Measurements from ENCODE around the gene MED15.

The MED15 gene, protein sequence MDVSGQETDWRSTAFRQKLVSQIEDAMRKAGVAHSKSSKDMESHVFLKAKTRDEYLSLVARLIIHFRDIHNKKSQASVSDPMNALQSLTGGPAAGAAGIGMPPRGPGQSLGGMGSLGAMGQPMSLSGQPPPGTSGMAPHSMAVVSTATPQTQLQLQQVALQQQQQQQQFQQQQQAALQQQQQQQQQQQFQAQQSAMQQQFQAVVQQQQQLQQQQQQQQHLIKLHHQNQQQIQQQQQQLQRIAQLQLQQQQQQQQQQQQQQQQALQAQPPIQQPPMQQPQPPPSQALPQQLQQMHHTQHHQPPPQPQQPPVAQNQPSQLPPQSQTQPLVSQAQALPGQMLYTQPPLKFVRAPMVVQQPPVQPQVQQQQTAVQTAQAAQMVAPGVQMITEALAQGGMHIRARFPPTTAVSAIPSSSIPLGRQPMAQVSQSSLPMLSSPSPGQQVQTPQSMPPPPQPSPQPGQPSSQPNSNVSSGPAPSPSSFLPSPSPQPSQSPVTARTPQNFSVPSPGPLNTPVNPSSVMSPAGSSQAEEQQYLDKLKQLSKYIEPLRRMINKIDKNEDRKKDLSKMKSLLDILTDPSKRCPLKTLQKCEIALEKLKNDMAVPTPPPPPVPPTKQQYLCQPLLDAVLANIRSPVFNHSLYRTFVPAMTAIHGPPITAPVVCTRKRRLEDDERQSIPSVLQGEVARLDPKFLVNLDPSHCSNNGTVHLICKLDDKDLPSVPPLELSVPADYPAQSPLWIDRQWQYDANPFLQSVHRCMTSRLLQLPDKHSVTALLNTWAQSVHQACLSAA

GRCh38 chr22:20507253-20508066 is at the start of gene MED15:
Gene MED15 (plus strand): TSS chr22:20507610. CDS start chr22:20507679, 69 bp downstream.
- no peaks in the 10 kb centered on the region for H3K9me3 ChIP-seq (ENCODE audit: control insufficient read depth in 1 of 2, low read length in 2 of 2)
- H3K4me1 ChIP-seq (ENCODE audit: control insufficient read depth in 1 of 2, insufficient read depth in 2 of 2, low read length in 2 of 2) = peaks cover 18 to 23% of the 10 kb centered on the region in 2 donors
- H3K27me3 ChIP-seq (ENCODE audit: low read depth, low read length) = no peaks in the 10 kb centered on the region
- H3K4me3 ChIP-seq (ENCODE audit: low read depth in 1 of 2, low read length in 2 of 2) = peak within 1 kb of the TSS; percentile 87 to 97
- H3K36me3 ChIP-seq (ENCODE audit: control insufficient read depth in 1 of 2, insufficient read depth in 2 of 2, low read length in 2 of 2) = peaks cover 3 to 15% of the 10 kb centered on the region in 2 donors
- peak within 1 kb of the TSS; percentile 97 for H3K27ac ChIP-seq (ENCODE audit: low read length)

- peaks cover 8 to 33% of the 10 kb centered on the region in 2 donors for H3K36me3 ChIP-seq (ENCODE audit: control insufficient read depth in 1 of 2, insufficient read depth in 2 of 2, low read length in 2 of 2)
Measured at GRCh38 chr22:20458530-20459151, 48.8 kb upstream of the MED15 start.

DNA sequence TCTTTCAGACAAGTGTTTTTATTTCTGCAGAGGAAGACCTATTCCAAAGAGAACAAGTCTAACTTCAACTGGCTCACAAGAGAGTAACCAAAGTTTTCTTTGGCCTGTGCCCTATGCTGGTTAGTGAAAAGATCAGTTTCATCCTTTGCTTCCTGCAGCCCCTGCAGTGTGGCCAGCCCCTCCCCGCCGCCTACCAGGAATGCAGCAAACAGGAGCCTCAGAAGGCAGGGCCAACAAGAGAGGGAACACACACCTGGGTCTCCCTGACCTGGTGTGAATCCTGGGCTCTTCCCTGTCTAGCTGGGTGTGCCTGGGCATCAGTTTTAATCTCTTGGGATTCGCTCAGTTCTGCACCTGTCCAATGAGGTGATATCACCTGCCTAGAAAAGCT is 48.3 kb upstream of the MED15 start:
- H3K27ac ChIP-seq (ENCODE audit: low read length) = no peak overlapping the region
- H3K27me3 ChIP-seq (ENCODE audit: low read depth, low read length) = no peaks in the 10 kb centered on the region
- no peak overlapping the region for H3K4me3 ChIP-seq (ENCODE audit: low read depth in 1 of 2, low read length in 2 of 2)
- no peaks in the 10 kb centered on the region for H3K9me3 ChIP-seq (ENCODE audit: control insufficient read depth in 1 of 2, low read length in 2 of 2)
- H3K4me1 ChIP-seq (ENCODE audit: control insufficient read depth in 1 of 2, insufficient read depth in 2 of 2, low read length in 2 of 2) = peaks cover 7 to 10% of the 10 kb centered on the region in 2 donors
- peaks cover 8 to 37% of the 10 kb centered on the region in 2 donors for H3K36me3 ChIP-seq (ENCODE audit: control insufficient read depth in 1 of 2, insufficient read depth in 2 of 2, low read length in 2 of 2)

More at GRCh38 chr22:20458530-20459151, 48.8 kb upstream of the MED15 start:
- H3K9me3 ChIP-seq (ENCODE audit: control insufficient read depth in 1 of 2, low read length in 2 of 2) = no peaks in the 10 kb centered on the region
- no peaks in the 10 kb centered on the region for H3K27me3 ChIP-seq (ENCODE audit: low read depth, low read length)
- peaks cover 3 to 8% of the 10 kb centered on the region in 2 donors for H3K4me1 ChIP-seq (ENCODE audit: control insufficient read depth in 1 of 2, insufficient read depth in 2 of 2, low read length in 2 of 2)
- no peak overlapping the region for H3K27ac ChIP-seq (ENCODE audit: low read length)
- H3K4me3 ChIP-seq (ENCODE audit: low read depth in 1 of 2, low read length in 2 of 2) = no peak overlapping the region

- Histone ChIP-seq H3K9me3 (ENCODE audit: control insufficient read depth in 1 of 2, low read length in 2 of 2) (no peaks in the 10 kb centered on the region), H3K27me3 (ENCODE audit: low read depth, low read length) (no peaks in the 10 kb centered on the region), H3K4me1 (ENCODE audit: control insufficient read depth in 1 of 2, insufficient read depth in 2 of 2, low read length in 2 of 2) (peaks cover 7 to 10% of the 10 kb centered on the region in 2 donors), H3K36me3 (ENCODE audit: control insufficient read depth in 1 of 2, insufficient read depth in 2 of 2, low read length in 2 of 2) (peaks cover 9 to 43% of the 10 kb centered on the region in 2 donors), H3K27ac (ENCODE audit: low read length) (no peak overlapping the region), H3K4me3 (ENCODE audit: low read depth in 1 of 2, low read length in 2 of 2) (no peak overlapping the region)
Measured at GRCh38 chr22:20459862-20460261, 47.5 kb upstream of the MED15 start.

DNA sequence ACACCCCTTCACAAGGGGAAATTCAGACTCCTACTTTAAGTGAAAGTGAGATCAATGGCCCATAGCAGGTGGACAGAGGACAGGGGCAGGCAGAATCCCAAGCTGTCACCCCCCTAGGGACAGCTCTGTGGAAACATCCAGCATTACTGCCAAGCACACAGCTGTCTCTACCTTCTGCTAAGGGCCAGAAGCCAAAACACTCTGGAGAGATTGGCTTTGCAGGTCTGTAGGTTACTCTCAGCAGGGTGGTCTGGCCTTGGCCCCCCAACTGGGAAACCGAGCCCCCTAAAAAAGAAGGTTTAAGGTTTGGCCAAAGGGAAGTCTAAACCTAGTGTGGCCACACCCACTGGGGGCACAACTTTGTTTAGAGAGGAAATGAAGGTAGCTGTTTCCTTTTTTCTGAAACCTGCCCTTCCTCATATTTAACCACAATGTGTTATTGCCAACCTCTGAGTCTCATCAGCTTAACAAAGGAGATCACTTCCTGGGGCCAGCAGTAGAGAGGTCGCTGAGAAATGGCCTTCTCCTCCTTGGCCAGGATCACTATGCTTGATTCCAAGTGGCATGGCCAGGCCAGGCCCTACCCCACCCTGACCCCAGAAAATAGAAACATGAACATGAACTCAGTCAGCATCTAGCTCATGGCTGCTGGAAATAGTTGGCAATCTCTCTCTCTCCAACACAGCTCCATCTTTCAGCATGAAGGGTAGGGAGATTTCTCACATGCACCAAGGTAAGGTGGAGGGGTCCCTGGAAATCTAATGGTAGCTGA is 43.9 kb upstream of the MED15 start:
- Histone ChIP-seq H3K27ac (ENCODE audit: low read length) (no peak overlapping the region), H3K4me1 (ENCODE audit: control insufficient read depth in 1 of 2, insufficient read depth in 2 of 2, low read length in 2 of 2) (peaks cover 7 to 10% of the 10 kb centered on the region in 2 donors), H3K9me3 (ENCODE audit: control insufficient read depth in 1 of 2, low read length in 2 of 2) (no peaks in the 10 kb centered on the region), H3K4me3 (ENCODE audit: low read depth in 1 of 2, low read length in 2 of 2) (no peak overlapping the region), H3K36me3 (ENCODE audit: control insufficient read depth in 1 of 2, insufficient read depth in 2 of 2, low read length in 2 of 2) (peaks cover 7 to 42% of the 10 kb centered on the region in 2 donors), H3K27me3 (ENCODE audit: low read depth, low read length) (no peaks in the 10 kb centered on the region)

DNA sequence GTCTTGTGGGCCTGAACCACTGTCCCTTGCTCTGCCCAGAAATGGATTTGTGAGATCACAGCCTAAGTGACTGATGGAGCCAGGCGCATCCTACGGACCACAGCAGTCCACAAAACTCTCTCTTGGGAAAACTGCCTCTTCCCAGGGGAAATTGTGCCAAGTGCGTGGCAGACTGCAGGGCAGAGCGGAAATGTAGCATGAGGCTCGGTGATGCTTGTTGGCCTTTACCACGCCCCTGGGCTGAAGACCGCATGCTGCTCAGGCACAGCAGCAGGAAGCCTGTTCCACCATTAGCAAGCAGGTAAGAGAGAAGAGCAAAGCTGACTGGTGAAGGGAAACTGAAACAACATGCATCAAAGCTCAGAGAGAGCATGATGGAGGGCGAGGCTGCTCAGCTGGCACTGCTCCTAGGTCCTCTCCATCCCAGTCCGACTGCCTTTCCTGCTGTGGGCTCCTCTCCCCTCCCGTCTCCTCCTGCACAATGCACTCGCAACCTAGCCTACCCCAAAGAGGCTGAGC is 43.3 kb upstream of the MED15 start:
- Histone ChIP-seq H3K27me3 (ENCODE audit: low read depth, low read length) (no peaks in the 10 kb centered on the region), H3K4me1 (ENCODE audit: control insufficient read depth in 1 of 2, insufficient read depth in 2 of 2, low read length in 2 of 2) (peaks cover 7 to 10% of the 10 kb centered on the region in 2 donors), H3K36me3 (ENCODE audit: control insufficient read depth in 1 of 2, insufficient read depth in 2 of 2, low read length in 2 of 2) (peaks cover 10 to 43% of the 10 kb centered on the region in 2 donors), H3K27ac (ENCODE audit: low read length) (no peak overlapping the region), H3K9me3 (ENCODE audit: control insufficient read depth in 1 of 2, low read length in 2 of 2) (no peaks in the 10 kb centered on the region), H3K4me3 (ENCODE audit: low read depth in 1 of 2, low read length in 2 of 2) (no peak overlapping the region)

GRCh38 chr22:20464912-20465758 is 42.3 kb upstream of the MED15 start:
- H3K4me1 ChIP-seq (ENCODE audit: control insufficient read depth in 1 of 2, insufficient read depth in 2 of 2, low read length in 2 of 2) = peaks cover 7 to 10% of the 10 kb centered on the region in 2 donors
- peaks cover 13 to 39% of the 10 kb centered on the region in 2 donors for H3K36me3 ChIP-seq (ENCODE audit: control insufficient read depth in 1 of 2, insufficient read depth in 2 of 2, low read length in 2 of 2)
- H3K9me3 ChIP-seq (ENCODE audit: control insufficient read depth in 1 of 2, low read length in 2 of 2) = no peaks in the 10 kb centered on the region
- no peak overlapping the region for H3K27ac ChIP-seq (ENCODE audit: low read length)
- H3K4me3 ChIP-seq (ENCODE audit: low read depth in 1 of 2, low read length in 2 of 2) = no peak overlapping the region
- H3K27me3 ChIP-seq (ENCODE audit: low read depth, low read length) = no peaks in the 10 kb centered on the region

DNA sequence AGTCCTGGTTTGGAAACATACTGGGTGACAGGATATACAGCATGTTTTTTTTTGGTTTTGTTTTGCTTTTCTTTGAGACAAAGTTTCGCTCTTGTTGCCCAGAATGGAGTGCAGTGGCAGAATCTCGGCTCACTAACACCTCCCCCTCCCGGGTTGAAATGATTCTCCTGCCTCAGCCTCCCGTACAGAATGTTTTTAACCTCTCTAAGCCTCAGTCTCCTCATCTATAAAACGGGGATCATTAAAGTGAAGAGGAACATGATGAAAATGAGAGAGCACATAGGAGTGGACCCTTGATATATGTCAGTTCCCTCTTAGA is 41.7 kb upstream of the MED15 start:
- Histone ChIP-seq H3K4me1 (ENCODE audit: control insufficient read depth in 1 of 2, insufficient read depth in 2 of 2, low read length in 2 of 2) (peaks cover 7 to 10% of the 10 kb centered on the region in 2 donors), H3K27me3 (ENCODE audit: low read depth, low read length) (no peaks in the 10 kb centered on the region), H3K27ac (ENCODE audit: low read length) (no peak overlapping the region), H3K36me3 (ENCODE audit: control insufficient read depth in 1 of 2, insufficient read depth in 2 of 2, low read length in 2 of 2) (peaks cover 16 to 43% of the 10 kb centered on the region in 2 donors), H3K4me3 (ENCODE audit: low read depth in 1 of 2, low read length in 2 of 2) (no peak overlapping the region), H3K9me3 (ENCODE audit: control insufficient read depth in 1 of 2, low read length in 2 of 2) (no peaks in the 10 kb centered on the region)

- Histone ChIP-seq H3K4me3 (ENCODE audit: low read depth in 1 of 2, low read length in 2 of 2) (no peak overlapping the region), H3K27ac (ENCODE audit: low read length) (no peak overlapping the region), H3K4me1 (ENCODE audit: control insufficient read depth in 1 of 2, insufficient read depth in 2 of 2, low read length in 2 of 2) (peaks cover 7 to 10% of the 10 kb centered on the region in 2 donors), H3K27me3 (ENCODE audit: low read depth, low read length) (no peaks in the 10 kb centered on the region), H3K9me3 (ENCODE audit: control insufficient read depth in 1 of 2, low read length in 2 of 2) (no peaks in the 10 kb centered on the region), H3K36me3 (ENCODE audit: control insufficient read depth in 1 of 2, insufficient read depth in 2 of 2, low read length in 2 of 2) (peaks cover 24 to 47% of the 10 kb centered on the region in 2 donors)
Measured at GRCh38 chr22:20466659-20467379, 40.6 kb upstream of the MED15 start.
